Naive thymus-derived CD8-positive, alpha-beta T cell (primary cell): ENCODE results near the gene CGREF1. TPM values are rescaled to one million over a fixed set of nuclear protein-coding genes. Genes with fewer than 3 reads are reported as not detected.

Source experiments
- polyA plus RNA-seq, 3 donors: library from polyadenylated mRNA; unstranded; fragments of 300-500 nt; fragmentation: Illumina TruSeq; gene quantifications; one replicate each; pipeline ENCODE4 v1.2.3, GENCODE V29; 2021
- total RNA-seq, 8 experiments: library from RNA in 2 of 8; stranded (reverse) in 2 of 8; gene quantifications; one replicate each; pipeline ENCODE4 v1.2.3 and lab custom pipeline; 2021 to 2026

Gene CGREF1
- total and polyA plus RNA-seq, 5 experiments from 2014 or later, result 0.22 to 0.69 (median 0.40) TPM

Other genes starting within 250 kb of the CGREF1 start
- 1 to 10 TPM; 3.8 to 5.3 TPM for gene MAPRE3, start 148.5 kb downstream of the CGREF1 start, total RNA-seq
- 1 to 10 TPM; 1.4 to 1.6 (median 1.5) TPM for gene MAPRE3, start 148.5 kb downstream of the CGREF1 start, polyA plus RNA-seq
- 10 to 100 TPM; 60.0 to 60.9 TPM for gene TMEM214, start 86.2 kb downstream of the CGREF1 start, total RNA-seq
- 10 to 100 TPM; 19.4 to 25.8 (median 20.8) TPM for gene TMEM214, start 86.2 kb downstream of the CGREF1 start, polyA plus RNA-seq
- gene AGBL5, start 67.5 kb downstream of the CGREF1 start, total RNA-seq, result 10 to 100 TPM; 13.2 to 15.8 TPM
- 1 to 10 TPM; 7.9 to 9.3 (median 8.2) TPM for gene AGBL5, start 67.5 kb downstream of the CGREF1 start, polyA plus RNA-seq
- 100 to 1,000 TPM; 246 to 268 TPM for gene OST4, start 47.5 kb downstream of the CGREF1 start, total RNA-seq
- gene OST4, start 47.5 kb downstream of the CGREF1 start, polyA plus RNA-seq, result 100 to 1,000 TPM; 827 to 916 (median 901) TPM
- gene EMILIN1, start 40.5 kb downstream of the CGREF1 start, total RNA-seq, result under 1 TPM; 0.41 to 0.86 TPM
- 1 to 10 TPM in 1 of 3 donors, under 1 TPM in 2; 0.90 to 1.1 (median 0.98) TPM for gene EMILIN1, start 40.5 kb downstream of the CGREF1 start, polyA plus RNA-seq
- 1 to 10 TPM; 6.3 to 7.2 TPM for gene KHK, start 32.4 kb downstream of the CGREF1 start, total RNA-seq
- gene KHK, start 32.4 kb downstream of the CGREF1 start, polyA plus RNA-seq, result 1 to 10 TPM; 6.0 to 8.9 (median 6.1) TPM
- 1 to 10 TPM; 2.1 to 2.7 TPM for gene ABHD1, start 4.7 kb upstream of the CGREF1 start, total RNA-seq
- gene ABHD1, start 4.7 kb upstream of the CGREF1 start, polyA plus RNA-seq, result 1 to 10 TPM; 1.3 to 1.7 (median 1.4) TPM
- 10 to 100 TPM; 35.9 to 43.3 TPM for gene PREB, start 15.5 kb upstream of the CGREF1 start, total RNA-seq
- 10 to 100 TPM; 40.6 to 58.4 (median 51.1) TPM for gene PREB, start 15.5 kb upstream of the CGREF1 start, polyA plus RNA-seq
- not detected for gene PRR30, start 20.3 kb upstream of the CGREF1 start, total RNA-seq
- not detected for gene PRR30, start 20.3 kb upstream of the CGREF1 start, polyA plus RNA-seq
- gene TCF23, start 29.9 kb upstream of the CGREF1 start, total RNA-seq, result not detected
- not detected for gene TCF23, start 29.9 kb upstream of the CGREF1 start, polyA plus RNA-seq
- 100 to 1,000 TPM; 105 TPM for gene ATRAID, start 92.9 kb upstream of the CGREF1 start, total RNA-seq
- 100 to 1,000 TPM; 299 to 388 (median 360) TPM for gene ATRAID, start 92.9 kb upstream of the CGREF1 start, polyA plus RNA-seq
- gene SLC5A6, start 93.1 kb upstream of the CGREF1 start, total RNA-seq, result 10 to 100 TPM; 39.1 to 39.5 TPM
- gene SLC5A6, start 93.1 kb upstream of the CGREF1 start, polyA plus RNA-seq, result 10 to 100 TPM; 14.3 to 17.8 (median 17.2) TPM
- gene CAD, start 98.2 kb upstream of the CGREF1 start, total RNA-seq, result 10 to 100 TPM; 52.8 to 59.7 TPM
- gene CAD, start 98.2 kb upstream of the CGREF1 start, polyA plus RNA-seq, result 10 to 100 TPM; 18.0 to 31.9 (median 27.7) TPM
- gene SLC30A3, start 143.9 kb upstream of the CGREF1 start, total RNA-seq, result not detected
- gene SLC30A3, start 143.9 kb upstream of the CGREF1 start, polyA plus RNA-seq, result under 1 TPM in 1 of 3 donors, not detected in 2; 0.13 TPM
- not detected for gene DNAJC5G, start 156.3 kb upstream of the CGREF1 start, total RNA-seq
- gene DNAJC5G, start 156.3 kb upstream of the CGREF1 start, polyA plus RNA-seq, result not detected
- under 1 TPM in 1 of 2 experiments, not detected in 1; 0.19 TPM for gene TRIM54, start 163.3 kb upstream of the CGREF1 start, total RNA-seq
- gene TRIM54, start 163.3 kb upstream of the CGREF1 start, polyA plus RNA-seq, result not detected
- 1 to 10 TPM; 5.9 to 6.9 TPM for gene UCN, start 189.3 kb upstream of the CGREF1 start, total RNA-seq
- gene UCN, start 189.3 kb upstream of the CGREF1 start, polyA plus RNA-seq, result 1 to 10 TPM in 2 of 3 donors, under 1 TPM in 1; 0.54 to 1.3 (median 1.2) TPM
- gene MPV17, start 204.0 kb upstream of the CGREF1 start, total RNA-seq, result 100 to 1,000 TPM; 109 to 111 TPM
- 100 to 1,000 TPM; 110 to 135 (median 124) TPM for gene MPV17, start 204.0 kb upstream of the CGREF1 start, polyA plus RNA-seq
- 100 to 1,000 TPM in 1 of 2 experiments, 10 to 100 TPM in 1; 96.5 to 105 TPM for gene GTF3C2, start 237.6 kb upstream of the CGREF1 start, total RNA-seq
- gene GTF3C2, start 237.6 kb upstream of the CGREF1 start, polyA plus RNA-seq, result 10 to 100 TPM; 26.2 to 46.1 (median 31.3) TPM